SK-N-SH treated with all-trans-retinoic acid at 6 μM for 48 hours (cell line): ENCODE data around the gene CGNL1.

ENCODE experiments used
- ATAC-seq: fragments of 200-7000 bp; cut with Tn5 transposase; 3 replicates; pipeline ENCODE4 v1.9.1; 2020; ENCODE audit warnings: mild to moderate bottlenecking, moderate library complexity
- ARNTL ChIP-seq: fragments of 450-650 bp; formaldehyde crosslinking; IDR thresholded peaks from 2 replicates; pipeline ENCODE4 v1.5.0; 2020; ENCODE audit warnings: low read depth, mild to moderate bottlenecking, moderate library complexity, borderline replicate concordance
- BACH2 ChIP-seq: fragments of 250-450 bp; sonication (Bioruptor Pico); IDR thresholded peaks from 2 replicates; pipeline ENCODE4 v1.9.0; 2021; ENCODE audit warnings: mild to moderate bottlenecking, borderline replicate concordance
- CREB5 ChIP-seq: fragments of 250-450 bp; sonication (Bioruptor Pico); IDR thresholded peaks from 2 replicates; pipeline ENCODE4 v1.5.1; 2020; ENCODE audit warnings: low read depth, mild to moderate bottlenecking, moderate library complexity
- CSDC2 ChIP-seq: fragments of 250-450 bp; sonication (Bioruptor Pico); IDR thresholded peaks from 2 replicates; pipeline ENCODE4 v1.5.0; 2020; ENCODE audit warnings: mild to moderate bottlenecking, moderate library complexity
- CSRNP3 ChIP-seq: fragments of 250-450 bp; sonication (Bioruptor Pico); IDR thresholded peaks from 2 replicates; pipeline ENCODE4 v1.5.1; 2021; ENCODE audit warnings: mild to moderate bottlenecking, moderate library complexity
- ESRRG ChIP-seq: fragments of 250-450 bp; sonication (Bioruptor Pico); IDR thresholded peaks from 2 replicates; pipeline ENCODE4 v1.6.1; 2021; ENCODE audit warnings: mild to moderate bottlenecking
- ISL1 ChIP-seq: fragments of 250-450 bp; sonication (Bioruptor Pico); IDR thresholded peaks from 2 replicates; pipeline ENCODE4 v2.1.2; 2022; ENCODE audit warnings: mild to moderate bottlenecking, moderate library complexity
- OSR1 ChIP-seq: fragments of 250-450 bp; sonication (Bioruptor Pico); IDR thresholded peaks from 2 replicates; pipeline ENCODE4 v1.8.0; 2022; ENCODE audit warnings: moderate library complexity, mild to moderate bottlenecking, inconsistent platforms
- PATZ1 ChIP-seq: fragments of 250-450 bp; sonication (Bioruptor Pico); IDR thresholded peaks from 2 replicates; pipeline ENCODE4 v1.8.0; 2020; ENCODE audit warnings: mild to moderate bottlenecking, moderate library complexity, borderline replicate concordance
- PPARA ChIP-seq: fragments of 250-450 bp; sonication (Bioruptor Pico); IDR thresholded peaks from 2 replicates; pipeline ENCODE4 v1.5.0; 2020; ENCODE audit warnings: mild to moderate bottlenecking, borderline replicate concordance
- RARB ChIP-seq: fragments of 250-450 bp; sonication (Bioruptor Pico); IDR thresholded peaks from 2 replicates; pipeline ENCODE4 v1.8.0; 2021; ENCODE audit warnings: mild to moderate bottlenecking, moderate library complexity
- SNAI2 ChIP-seq: fragments of 250-450 bp; sonication (Bioruptor Pico); IDR thresholded peaks from 2 replicates; pipeline ENCODE4 v1.5.0; 2020; ENCODE audit warnings: mild to moderate bottlenecking, moderate library complexity
- TCF4 ChIP-seq: fragments of 250-450 bp; sonication (Bioruptor Pico); IDR thresholded peaks from 2 replicates; pipeline ENCODE4 v1.8.0; 2021; ENCODE audit warnings: mild to moderate bottlenecking, moderate library complexity, borderline replicate concordance
- TOX ChIP-seq: fragments of 250-450 bp; sonication (Bioruptor Pico); IDR thresholded peaks from 2 replicates; pipeline ENCODE4 v1.8.0; 2021; ENCODE audit warnings: mild to moderate bottlenecking, moderate library complexity, borderline replicate concordance
- TSHZ2 ChIP-seq: fragments of 250-450 bp; sonication (Bioruptor Pico); IDR thresholded peaks from 2 replicates; pipeline ENCODE4 v1.5.0; 2020; ENCODE audit warnings: mild to moderate bottlenecking, moderate library complexity
- ZC3H10 ChIP-seq: fragments of 250-450 bp; sonication (Bioruptor Pico); IDR thresholded peaks from 2 replicates; pipeline ENCODE4 v1.5.1; 2021; ENCODE audit warnings: mild to moderate bottlenecking, moderate library complexity
- ZFP3 ChIP-seq: fragments of 250-450 bp; sonication (Bioruptor Pico); IDR thresholded peaks from 2 replicates; pipeline ENCODE4 v1.5.0; 2020; ENCODE audit warnings: mild to moderate bottlenecking, moderate library complexity
- ZFP30 ChIP-seq: fragments of 450-650 bp; formaldehyde crosslinking; IDR thresholded peaks from 2 replicates; pipeline ENCODE4 v1.5.0; 2022; ENCODE audit warnings: mild to moderate bottlenecking, moderate library complexity

CGNL1 gene

DNA sequence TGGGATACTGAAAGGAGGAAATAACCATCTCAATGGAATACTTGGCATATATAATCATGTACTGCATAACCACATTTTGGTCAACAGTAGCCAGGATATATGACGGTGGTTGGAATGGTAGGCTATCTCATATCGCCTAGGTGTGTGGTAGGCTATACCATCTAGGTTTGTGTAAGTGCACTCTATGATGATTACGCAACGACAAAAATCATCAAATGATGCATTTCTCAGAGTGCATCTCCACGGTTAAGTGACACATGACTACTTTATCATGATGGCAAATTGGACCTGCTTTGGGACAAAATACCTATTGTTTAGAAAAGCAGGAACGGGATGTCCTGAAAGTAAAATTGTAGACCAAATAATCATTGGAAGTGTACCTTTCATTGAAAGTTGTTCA lies 218.2 kb downstream of the CGNL1 start:
- TF ChIP-seq ESRRG (CRISPR knock-in tag): no peak
- no peak for TF ChIP-seq CSRNP3
- no peak for TF ChIP-seq PATZ1 (CRISPR knock-in tag)
- TF ChIP-seq ZFP3 (CRISPR knock-in tag): no peak
- TF ChIP-seq ZC3H10 (CRISPR knock-in tag): no peak
- no peak for TF ChIP-seq SNAI2 (CRISPR knock-in tag)
- no peak for TF ChIP-seq TOX (CRISPR knock-in tag)
- TF ChIP-seq BACH2 (CRISPR knock-in tag): no peak
- no peak for TF ChIP-seq PPARA (CRISPR knock-in tag)
- no peak for TF ChIP-seq ISL1 (CRISPR knock-in tag)
- ATAC-seq: no peak

GRCh38 chr15:57595011-57595866 lies 218.9 kb downstream of the CGNL1 start:
- TF ChIP-seq TOX (CRISPR knock-in tag): no peak
- no peak for ATAC-seq

GRCh38 chr15:57596301-57596855 lies 220.1 kb downstream of the CGNL1 start:
- no peak for ATAC-seq
- TF ChIP-seq TSHZ2 (CRISPR knock-in tag) (no peak), RARB (no peak), ZFP30 (CRISPR knock-in tag) (no peak), OSR1 (CRISPR knock-in tag) (no peak), CREB5 (CRISPR knock-in tag) (no peak), TCF4 (CRISPR knock-in tag) (no peak), BACH2 (CRISPR knock-in tag) (no peak), PATZ1 (CRISPR knock-in tag) (no peak), TOX (CRISPR knock-in tag) (no peak), CSDC2 (CRISPR knock-in tag) (no peak), ARNTL (CRISPR knock-in tag) (no peak)
